Measurements from ENCODE around the gene C13orf46. TPM values are rescaled to one million over a fixed set of nuclear protein-coding genes. Genes with fewer than 3 reads are reported as not detected.

C13orf46 gene
- total and polyA plus RNA-seq, 4 donors, result 0.10 to 0.17 TPM; not detected in 2

GRCh38 chr13:113996912-113997745 lies 23.3 kb upstream of the C13orf46 start:
- no peak for DNase-seq (ENCODE audit: low spot score)
- no peak for TF ChIP-seq YY1 (IDR thresholded peaks at IDR 0.05)
- H3K4me3 ChIP-seq (ENCODE audit: low read depth in 1 of 3, low read length in 3 of 3), result no peak overlapping the region
- no peaks in the 10 kb centered on the region for H3K9me3 ChIP-seq (ENCODE audit: control insufficient read depth in 4 of 4, low read length in 3 of 4)
- 85% methylated on average over 13 of the region's 13 CpGs for WGBS
- H3K27me3 ChIP-seq (ENCODE audit: control insufficient read depth in 4 of 4, insufficient read depth in 4 of 4, low read length in 3 of 4), result no peaks in the 10 kb centered on the region
- no peaks in the 10 kb centered on the region for H3K4me1 ChIP-seq (ENCODE audit: control insufficient read depth in 4 of 4, insufficient read depth in 4 of 4, low read length in 3 of 4)
- H3K9ac ChIP-seq (ENCODE audit: low read depth in 1 of 2, low read length in 2 of 2), result no peak overlapping the region
- H3K27ac ChIP-seq (ENCODE audit: low read depth in 1 of 2, low read length in 2 of 2), result no peak overlapping the region
- H3K36me3 ChIP-seq (ENCODE audit: control insufficient read depth in 4 of 4, insufficient read depth in 3 of 4, low read depth in 1 of 4, low read length in 3 of 4), result peaks cover 0 to 2% (median 0%) of the 10 kb centered on the region in 4 donors

DNA sequence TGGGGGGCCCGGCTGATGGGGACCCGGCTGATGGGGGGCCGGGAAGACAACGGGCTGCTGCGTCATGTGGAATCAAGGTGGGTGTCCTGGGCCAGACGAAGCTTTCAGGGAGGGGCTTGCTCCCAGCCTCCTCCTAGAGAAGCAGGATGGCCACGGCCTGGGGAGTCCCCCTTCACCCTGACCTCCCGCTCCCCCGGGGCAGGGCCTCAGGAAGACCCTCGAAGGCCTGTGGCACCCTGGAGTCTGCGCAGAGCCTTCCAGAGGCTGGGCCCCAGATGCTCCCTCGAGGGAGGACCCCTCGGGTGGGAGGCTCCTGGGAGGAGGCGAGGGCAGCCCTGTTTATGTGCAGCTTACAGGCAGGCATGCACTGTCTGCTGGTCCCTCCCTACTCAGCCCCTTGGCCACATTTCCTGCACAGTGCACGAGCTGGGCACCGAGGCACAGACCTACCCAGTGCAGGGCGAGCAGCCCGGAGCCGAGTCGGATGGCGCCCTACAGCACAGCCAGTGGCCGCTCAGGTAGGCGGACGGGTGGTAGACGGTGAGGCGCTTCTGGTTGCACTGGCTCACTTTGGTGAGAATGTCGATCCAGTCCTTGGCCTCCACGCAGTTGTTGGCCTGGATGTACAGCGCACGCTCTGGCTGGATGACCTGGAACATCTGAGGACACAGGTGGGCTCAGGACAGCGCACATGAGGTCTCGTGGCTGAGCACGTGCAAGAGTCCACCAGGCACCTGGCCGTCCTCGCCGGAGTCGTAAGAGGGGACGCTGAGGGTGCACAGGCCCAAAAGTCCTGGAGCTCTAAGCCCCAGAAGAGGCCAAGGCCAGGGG lies 22.4 kb upstream of the C13orf46 start:
- Histone ChIP-seq H3K27me3 (ENCODE audit: control insufficient read depth in 4 of 4, insufficient read depth in 4 of 4, low read length in 3 of 4) (no peaks in the 10 kb centered on the region), H3K27ac (ENCODE audit: low read depth in 1 of 2, low read length in 2 of 2) (no peak overlapping the region), H3K9ac (ENCODE audit: low read depth in 1 of 2, low read length in 2 of 2) (no peak overlapping the region), H3K9me3 (ENCODE audit: control insufficient read depth in 4 of 4, low read length in 3 of 4) (no peaks in the 10 kb centered on the region), H3K36me3 (ENCODE audit: control insufficient read depth in 4 of 4, insufficient read depth in 3 of 4, low read depth in 1 of 4, low read length in 3 of 4) (peaks cover 0 to 2% (median 0%) of the 10 kb centered on the region in 4 donors), H3K4me1 (ENCODE audit: control insufficient read depth in 4 of 4, insufficient read depth in 4 of 4, low read length in 3 of 4) (no peaks in the 10 kb centered on the region), H3K4me3 (ENCODE audit: low read depth in 1 of 3, low read length in 3 of 3) (no peak overlapping the region)
- WGBS, result 94% methylated on average over 38 of the region's 38 CpGs
- TF ChIP-seq, protein P1, sequence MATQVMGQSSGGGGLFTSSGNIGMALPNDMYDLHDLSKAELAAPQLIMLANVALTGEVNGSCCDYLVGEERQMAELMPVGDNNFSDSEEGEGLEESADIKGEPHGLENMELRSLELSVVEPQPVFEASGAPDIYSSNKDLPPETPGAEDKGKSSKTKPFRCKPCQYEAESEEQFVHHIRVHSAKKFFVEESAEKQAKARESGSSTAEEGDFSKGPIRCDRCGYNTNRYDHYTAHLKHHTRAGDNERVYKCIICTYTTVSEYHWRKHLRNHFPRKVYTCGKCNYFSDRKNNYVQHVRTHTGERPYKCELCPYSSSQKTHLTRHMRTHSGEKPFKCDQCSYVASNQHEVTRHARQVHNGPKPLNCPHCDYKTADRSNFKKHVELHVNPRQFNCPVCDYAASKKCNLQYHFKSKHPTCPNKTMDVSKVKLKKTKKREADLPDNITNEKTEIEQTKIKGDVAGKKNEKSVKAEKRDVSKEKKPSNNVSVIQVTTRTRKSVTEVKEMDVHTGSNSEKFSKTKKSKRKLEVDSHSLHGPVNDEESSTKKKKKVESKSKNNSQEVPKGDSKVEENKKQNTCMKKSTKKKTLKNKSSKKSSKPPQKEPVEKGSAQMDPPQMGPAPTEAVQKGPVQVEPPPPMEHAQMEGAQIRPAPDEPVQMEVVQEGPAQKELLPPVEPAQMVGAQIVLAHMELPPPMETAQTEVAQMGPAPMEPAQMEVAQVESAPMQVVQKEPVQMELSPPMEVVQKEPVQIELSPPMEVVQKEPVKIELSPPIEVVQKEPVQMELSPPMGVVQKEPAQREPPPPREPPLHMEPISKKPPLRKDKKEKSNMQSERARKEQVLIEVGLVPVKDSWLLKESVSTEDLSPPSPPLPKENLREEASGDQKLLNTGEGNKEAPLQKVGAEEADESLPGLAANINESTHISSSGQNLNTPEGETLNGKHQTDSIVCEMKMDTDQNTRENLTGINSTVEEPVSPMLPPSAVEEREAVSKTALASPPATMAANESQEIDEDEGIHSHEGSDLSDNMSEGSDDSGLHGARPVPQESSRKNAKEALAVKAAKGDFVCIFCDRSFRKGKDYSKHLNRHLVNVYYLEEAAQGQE (IDR thresholded peaks at IDR 0.05), result no peak
- no peak for TF ChIP-seq YY1 (IDR thresholded peaks at IDR 0.05)
- no peak for TF ChIP-seq GABPA (IDR thresholded peaks at IDR 0.05 in 1 of 2, conservative IDR thresholded peaks at IDR 0.05 in 1 of 2)
- TF ChIP-seq FOXA1 (IDR thresholded peaks at IDR 0.05), result no peak
- TF ChIP-seq JUND (IDR thresholded peaks at IDR 0.05), result no peak
- no peak for TF ChIP-seq TAF1 (conservative IDR thresholded peaks at IDR 0.05)
- no peak for TF ChIP-seq EGR1 (IDR thresholded peaks at IDR 0.05; ENCODE audit: low read depth in 2 of 2)
- no peak for TF ChIP-seq HNF4G (IDR thresholded peaks at IDR 0.05)
- DNase-seq (ENCODE audit: low spot score), result no peak

- Histone ChIP-seq H3K4me1 (ENCODE audit: control insufficient read depth in 4 of 4, insufficient read depth in 4 of 4, low read length in 3 of 4) (no peaks in the 10 kb centered on the region), H3K9ac (ENCODE audit: low read depth in 1 of 2, low read length in 2 of 2) (no peak overlapping the region), H3K4me3 (ENCODE audit: low read depth in 1 of 3, low read length in 3 of 3) (no peak overlapping the region), H3K27me3 (ENCODE audit: control insufficient read depth in 4 of 4, insufficient read depth in 4 of 4, low read length in 3 of 4) (no peaks in the 10 kb centered on the region), H3K9me3 (ENCODE audit: control insufficient read depth in 4 of 4, low read length in 3 of 4) (no peaks in the 10 kb centered on the region), H3K27ac (ENCODE audit: low read depth in 1 of 2, low read length in 2 of 2) (no peak overlapping the region), H3K36me3 (ENCODE audit: control insufficient read depth in 4 of 4, insufficient read depth in 3 of 4, low read depth in 1 of 4, low read length in 3 of 4) (peaks cover 0 to 3% (median 1%) of the 10 kb centered on the region in 4 donors)
- no peak for TF ChIP-seq HNF4G (IDR thresholded peaks at IDR 0.05)
- DNase-seq (ENCODE audit: low spot score), result no peak
- WGBS, result 86% methylated on average over 23 of the region's 23 CpGs
Measured at GRCh38 chr13:113995051-113995601, 21.2 kb upstream of the C13orf46 start.
